Measurements from ENCODE around the gene FNDC5.
A peak's percentile ranks its signal among the peaks of the same experiment; 100 is the strongest.

The FNDC5 gene

GRCh38 chr1:32896451-32896850, 25.7 kb upstream of the FNDC5 start:
- Histone ChIP-seq H3K27ac (ENCODE audit: low read depth, low read length) (no peak overlapping the region), H3K79me2 (ENCODE audit: control insufficient read depth, insufficient read depth, low read length, unreplicated experiment) (no peaks in the 10 kb centered on the region), H3K36me3 (ENCODE audit: insufficient read depth, low read length) (no peaks in the 10 kb centered on the region), H2AFZ (ENCODE audit: low read length, unreplicated experiment) (no peak overlapping the region), H3K4me1 (ENCODE audit: control insufficient read depth, insufficient read depth, low read length, unreplicated experiment) (no peaks in the 10 kb centered on the region), H3K4me3 (ENCODE audit: low read depth, low read length) (no peak overlapping the region), H3K27me3 (ENCODE audit: insufficient read depth, low read length) (peaks cover 10% of the 10 kb centered on the region; the same call in 1 of the 2 replicates)

GRCh38 chr1:32895325-32896215, 24.9 kb upstream of the FNDC5 start:
- Histone ChIP-seq H3K4me3 (ENCODE audit: low read depth, low read length) (no peak overlapping the region), H3K27me3 (ENCODE audit: insufficient read depth, low read length) (peaks cover 10% of the 10 kb centered on the region; the same call in 1 of the 2 replicates), H2AFZ (ENCODE audit: low read length, unreplicated experiment) (no peak overlapping the region)

GRCh38 chr1:32894681-32895080, 24.0 kb upstream of the FNDC5 start:
- H3K79me2 ChIP-seq (ENCODE audit: control insufficient read depth, insufficient read depth, low read length, unreplicated experiment): no peaks in the 10 kb centered on the region
- no peak overlapping the region for H3K4me3 ChIP-seq (ENCODE audit: low read depth, low read length)
- H3K27me3 ChIP-seq (ENCODE audit: insufficient read depth, low read length): peaks cover 11% of the 10 kb centered on the region; the same call in 1 of the 2 replicates
- no peak overlapping the region for H2AFZ ChIP-seq (ENCODE audit: low read length, unreplicated experiment)
- H3K27ac ChIP-seq (ENCODE audit: low read depth, low read length): no peak overlapping the region
- H3K4me1 ChIP-seq (ENCODE audit: control insufficient read depth, insufficient read depth, low read length, unreplicated experiment): no peaks in the 10 kb centered on the region
- no peaks in the 10 kb centered on the region for H3K36me3 ChIP-seq (ENCODE audit: insufficient read depth, low read length)

More at GRCh38 chr1:32895325-32896215, 24.9 kb upstream of the FNDC5 start:
- Histone ChIP-seq H3K4me1 (ENCODE audit: control insufficient read depth, insufficient read depth, low read length, unreplicated experiment) (no peaks in the 10 kb centered on the region), H3K36me3 (ENCODE audit: insufficient read depth, low read length) (no peaks in the 10 kb centered on the region), H3K79me2 (ENCODE audit: control insufficient read depth, insufficient read depth, low read length, unreplicated experiment) (no peaks in the 10 kb centered on the region), H3K27ac (ENCODE audit: low read depth, low read length) (no peak overlapping the region)

GRCh38 chr1:32894019-32894600, 23.4 kb upstream of the FNDC5 start:
- H2AFZ ChIP-seq (ENCODE audit: low read length, unreplicated experiment): no peak overlapping the region
- no peaks in the 10 kb centered on the region for H3K79me2 ChIP-seq (ENCODE audit: control insufficient read depth, insufficient read depth, low read length, unreplicated experiment)
- H3K4me1 ChIP-seq (ENCODE audit: control insufficient read depth, insufficient read depth, low read length, unreplicated experiment): no peaks in the 10 kb centered on the region
- H3K4me3 ChIP-seq (ENCODE audit: low read depth, low read length): no peak overlapping the region
- H3K27me3 ChIP-seq (ENCODE audit: insufficient read depth, low read length): peaks cover 15% of the 10 kb centered on the region
- H3K27ac ChIP-seq (ENCODE audit: low read depth, low read length): no peak overlapping the region
- no peaks in the 10 kb centered on the region for H3K36me3 ChIP-seq (ENCODE audit: insufficient read depth, low read length)

- H3K27me3 ChIP-seq (ENCODE audit: insufficient read depth, low read length): peaks cover 19% of the 10 kb centered on the region
- no peaks in the 10 kb centered on the region for H3K79me2 ChIP-seq (ENCODE audit: control insufficient read depth, insufficient read depth, low read length, unreplicated experiment)
- peak overlapping the region; percentile 75 for H2AFZ ChIP-seq (ENCODE audit: low read length, unreplicated experiment)
- H3K4me1 ChIP-seq (ENCODE audit: control insufficient read depth, insufficient read depth, low read length, unreplicated experiment): no peaks in the 10 kb centered on the region
- no peak overlapping the region for H3K27ac ChIP-seq (ENCODE audit: low read depth, low read length)
- H3K4me3 ChIP-seq (ENCODE audit: low read depth, low read length): peak overlapping the region; percentile 74
- H3K36me3 ChIP-seq (ENCODE audit: insufficient read depth, low read length): no peaks in the 10 kb centered on the region
Measured at GRCh38 chr1:32893198-32894018, 22.7 kb upstream of the FNDC5 start.

GRCh38 chr1:32892368-32893197, 21.9 kb upstream of the FNDC5 start:
- Histone ChIP-seq H3K79me2 (ENCODE audit: control insufficient read depth, insufficient read depth, low read length, unreplicated experiment) (no peaks in the 10 kb centered on the region), H2AFZ (ENCODE audit: low read length, unreplicated experiment) (peak overlapping the region; percentile 75), H3K4me3 (ENCODE audit: low read depth, low read length) (peak overlapping the region; percentile 74), H3K4me1 (ENCODE audit: control insufficient read depth, insufficient read depth, low read length, unreplicated experiment) (no peaks in the 10 kb centered on the region), H3K36me3 (ENCODE audit: insufficient read depth, low read length) (no peaks in the 10 kb centered on the region), H3K27me3 (ENCODE audit: insufficient read depth, low read length) (peaks cover 25% of the 10 kb centered on the region), H3K27ac (ENCODE audit: low read depth, low read length) (no peak overlapping the region)

- no peak overlapping the region for H2AFZ ChIP-seq (ENCODE audit: low read length, unreplicated experiment)
- H3K27me3 ChIP-seq (ENCODE audit: insufficient read depth, low read length): peaks cover 34% of the 10 kb centered on the region
- no peak overlapping the region for H3K27ac ChIP-seq (ENCODE audit: low read depth, low read length)
- H3K36me3 ChIP-seq (ENCODE audit: insufficient read depth, low read length): no peaks in the 10 kb centered on the region
- H3K79me2 ChIP-seq (ENCODE audit: control insufficient read depth, insufficient read depth, low read length, unreplicated experiment): no peaks in the 10 kb centered on the region
- H3K4me3 ChIP-seq (ENCODE audit: low read depth, low read length): no peak overlapping the region
- H3K4me1 ChIP-seq (ENCODE audit: control insufficient read depth, insufficient read depth, low read length, unreplicated experiment): no peaks in the 10 kb centered on the region
Measured at GRCh38 chr1:32891630-32892029, 20.9 kb upstream of the FNDC5 start.

GRCh38 chr1:32891241-32891570, 20.5 kb upstream of the FNDC5 start:
- H3K4me1 ChIP-seq (ENCODE audit: control insufficient read depth, insufficient read depth, low read length, unreplicated experiment): no peaks in the 10 kb centered on the region
- H3K79me2 ChIP-seq (ENCODE audit: control insufficient read depth, insufficient read depth, low read length, unreplicated experiment): no peaks in the 10 kb centered on the region
- H2AFZ ChIP-seq (ENCODE audit: low read length, unreplicated experiment): no peak overlapping the region
- no peak overlapping the region for H3K4me3 ChIP-seq (ENCODE audit: low read depth, low read length)
- no peaks in the 10 kb centered on the region for H3K36me3 ChIP-seq (ENCODE audit: insufficient read depth, low read length)
- H3K27ac ChIP-seq (ENCODE audit: low read depth, low read length): no peak overlapping the region
- H3K27me3 ChIP-seq (ENCODE audit: insufficient read depth, low read length): peaks cover 37% of the 10 kb centered on the region

- peaks cover 43% of the 10 kb centered on the region for H3K27me3 ChIP-seq (ENCODE audit: insufficient read depth, low read length)
- no peak overlapping the region for H3K4me3 ChIP-seq (ENCODE audit: low read depth, low read length)
- H3K4me1 ChIP-seq (ENCODE audit: control insufficient read depth, insufficient read depth, low read length, unreplicated experiment): no peaks in the 10 kb centered on the region
- H2AFZ ChIP-seq (ENCODE audit: low read length, unreplicated experiment): no peak overlapping the region
- no peaks in the 10 kb centered on the region for H3K79me2 ChIP-seq (ENCODE audit: control insufficient read depth, insufficient read depth, low read length, unreplicated experiment)
- no peaks in the 10 kb centered on the region for H3K36me3 ChIP-seq (ENCODE audit: insufficient read depth, low read length)
- no peak overlapping the region for H3K27ac ChIP-seq (ENCODE audit: low read depth, low read length)
Measured at GRCh38 chr1:32890516-32891240, 20.0 kb upstream of the FNDC5 start.
